CD4-positive, alpha-beta T cell (primary cell): Measurements from ENCODE around the gene C2. TPM values are rescaled to one million over a fixed set of nuclear protein-coding genes. Genes with fewer than 3 reads are reported as not detected.

Experiments
- ATAC-seq: fragments of 200-7000 bp; cut with Tn5 transposase; one replicate; pipeline ENCODE4 v1.10.0; 2022; ENCODE audit warnings: mild to moderate bottlenecking; ENCODE audit not compliant: poor library complexity
- CTCF ChIA-PET: fragments of 350-600 bp; sonication (Branson Sonifier 250); formaldehyde crosslinking; loops from one replicate; lab custom pipeline; 2021; ENCODE audit warnings: antibody characterized with exemption, inconsistent platforms; lab: Charles Lee
- POLR2A ChIA-PET: fragments of 350-600 bp; sonication (Branson Sonifier 250); formaldehyde crosslinking; loops from one replicate; lab custom pipeline; 2021; ENCODE audit warnings: antibody characterized with exemption, inconsistent platforms; lab: Charles Lee
- DNase-seq, 14 experiments: peaks; one replicate each; pipeline ENCODE4 v3.0.0-alpha.2; 2013 to 2020; ENCODE audit warnings: mixed read lengths in 2 of 14
- H3K27ac ChIP-seq, 2 donors: one replicate each; pipeline versions ENCODE4 v1.5.1 to v1.7.0; 2013; ENCODE audit warnings: low read length in 2 of 2, low read depth in 1 of 2, mild to moderate bottlenecking in 1 of 2
- H3K27me3 ChIP-seq, 2 experiments: 1 replicate in 1 of 2; 2 replicates in 1 of 2; pipeline versions ENCODE4 v1.6.1 to v1.7.0; 2013; ENCODE audit warnings: low read length in 2 of 2, control low read depth in 1 of 2, mild to moderate bottlenecking in 1 of 2, moderate library complexity in 1 of 2; ENCODE audit not compliant: insufficient read depth in 2 of 2, control insufficient read depth in 1 of 2
- H3K36me3 ChIP-seq: one replicate; pipeline ENCODE4 v1.6.1; 2013; ENCODE audit warnings: low read length, control low read depth; ENCODE audit not compliant: insufficient read depth
- H3K4me1 ChIP-seq: one replicate; pipeline ENCODE4 v1.6.1; 2013; ENCODE audit warnings: low read length, control low read depth; ENCODE audit not compliant: insufficient read depth
- H3K4me3 ChIP-seq: one replicate; pipeline ENCODE4 v1.5.1; 2013; ENCODE audit warnings: mild to moderate bottlenecking, low read length, moderate library complexity
- H3K9me3 ChIP-seq, 2 experiments: 1 replicate in 1 of 2; 2 replicates in 1 of 2; pipeline versions ENCODE4 v1.6.1 to v1.7.0; 2013; ENCODE audit warnings: low read length in 2 of 2, mild to moderate bottlenecking in 2 of 2, control low read depth in 1 of 2, moderate library complexity in 1 of 2; ENCODE audit not compliant: control insufficient read depth in 1 of 2, insufficient read depth in 1 of 2
- H3K27ac Mint-ChIP-seq: one replicate; pipeline ENCODE4 v1.8.0; 2020; ENCODE audit warnings: mixed read lengths
- H3K27me3 Mint-ChIP-seq: one replicate; pipeline ENCODE4 v1.8.0; 2021; ENCODE audit warnings: mixed read lengths
- H3K36me3 Mint-ChIP-seq: one replicate; pipeline ENCODE4 v1.8.0; 2021; ENCODE audit warnings: low read depth, mixed read lengths
- H3K4me1 Mint-ChIP-seq: one replicate; pipeline ENCODE4 v1.8.0; 2021; ENCODE audit warnings: low read depth, mixed read lengths
- H3K4me3 Mint-ChIP-seq: one replicate; pipeline ENCODE4 v1.8.0; 2020; ENCODE audit warnings: mild to moderate bottlenecking, mixed read lengths
- H3K9me3 Mint-ChIP-seq: one replicate; pipeline ENCODE4 v1.8.0; 2020; ENCODE audit warnings: mixed read lengths
- CTCF ChIP-seq: fragments of 200-600 bp; IDR thresholded peaks from one replicate; pipeline ENCODE4 v1.8.0; 2022; ENCODE audit warnings: antibody characterized with exemption, mild to moderate bottlenecking
- intact Hi-C, 2 experiments: fragments of 100-400 bp; cut with DNase I in 1 of 2; cut with micrococcal nuclease in 1 of 2; formaldehyde crosslinking; loops; one replicate each; pipeline versions ENCODE4 v1.15.1 to v1.9.0; 2023 to 2025; cut with DNase I, micrococcal nuclease
- total RNA-seq, 174 experiments: library from RNA in 2 of 174; stranded (reverse) in 2 of 174; gene quantifications; one replicate each; pipeline ENCODE4 v1.2.3 and lab custom pipeline; 2021 to 2026

C2 gene
- total RNA-seq, 2 experiments from 2014 or later: 1.4 to 2.3 TPM

DNA sequence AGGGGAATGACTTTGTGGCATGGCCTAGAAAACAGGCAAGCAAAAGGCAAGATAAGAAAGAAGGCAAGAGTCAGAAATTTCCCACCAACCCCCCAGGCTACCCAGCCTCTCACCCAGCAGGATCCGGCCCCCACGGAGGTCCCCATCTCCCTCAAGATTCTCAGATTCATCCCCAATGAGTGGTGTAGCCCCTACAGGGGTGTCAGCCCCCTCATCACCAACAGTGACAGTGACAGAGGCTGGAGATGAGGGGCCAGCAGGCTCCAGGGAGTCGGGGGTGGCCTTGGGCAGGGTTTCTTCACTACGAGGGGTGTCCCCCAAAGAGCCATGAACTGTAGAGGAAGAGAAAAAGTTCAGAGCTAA lies 31.0 kb upstream of the C2 start:
- TF ChIP-seq CTCF: no peak
- H3K27ac ChIP-seq: peak overlapping the region; percentile 62 to 77
- ChIA-PET POLR2A (interaction anchor here (2.7 kb wide), 1 partner anchor 33 kb away, joined by 21 read pairs; the partner anchor contains the start of gene NEU1), CTCF (no interaction called here)
- DNase-seq (no peak), ATAC-seq (no peak)
- H3K36me3 ChIP-seq: peaks cover 27% of the 10 kb centered on the region
- H3K4me3 ChIP-seq: peak overlapping the region; percentile 99
- Mint-ChIP-seq H3K27me3 (no peaks in the 10 kb centered on the region), H3K27ac (peak overlapping the region; percentile 83), H3K4me3 (peak overlapping the region; percentile 87), H3K36me3 (peaks cover 58% of the 10 kb centered on the region), H3K4me1 (peaks cover 34% of the 10 kb centered on the region), H3K9me3 (no peaks in the 10 kb centered on the region)
- H3K9me3 ChIP-seq: no peaks in the 10 kb centered on the region
- intact Hi-C loops: loop anchor here (2.0 to 5.0 kb wide), 5 partner anchors 36 to 349 kb away; partner anchors contain the start of genes NELFE (in 2 of the 2), SKIC2 (in 2 of the 2), ATP6V1G2 (in 1 of the 2) and GPSM3 (in 1 of the 2)
- peaks cover 42% of the 10 kb centered on the region for H3K4me1 ChIP-seq
- no peaks in the 10 kb centered on the region for H3K27me3 ChIP-seq

- peak in 4 of 14 experiments; percentile 4 to 40 (median 17) for DNase-seq
- intact Hi-C loops: loop anchor here (2.0 to 5.0 kb wide), 5 partner anchors 36 to 350 kb away; partner anchors contain the start of genes NELFE (in 2 of the 2), SKIC2 (in 2 of the 2), ATP6V1G2 (in 1 of the 2) and GPSM3 (in 1 of the 2)
- H3K4me3 ChIP-seq: peak overlapping the region; percentile 99
Observed at GRCh38 chr6:31896856-31897611, 30.5 kb upstream of the C2 start.

More at GRCh38 chr6:31896856-31897611, 30.5 kb upstream of the C2 start:
- ATAC-seq: no peak
- Mint-ChIP-seq H3K27ac (peak overlapping the region; percentile 98), H3K4me1 (peaks cover 35% of the 10 kb centered on the region), H3K9me3 (no peaks in the 10 kb centered on the region), H3K27me3 (no peaks in the 10 kb centered on the region), H3K36me3 (peaks cover 54% of the 10 kb centered on the region), H3K4me3 (peak overlapping the region; percentile 87)
- H3K36me3 ChIP-seq: peaks cover 24% of the 10 kb centered on the region
- no peaks in the 10 kb centered on the region for H3K9me3 ChIP-seq
- TF ChIP-seq CTCF: no peak
- peaks cover 42% of the 10 kb centered on the region for H3K4me1 ChIP-seq
- H3K27ac ChIP-seq: peak overlapping the region; percentile 62 to 77
- CTCF ChIA-PET: interaction anchor here (0.7 to 1.3 kb wide), 2 partner anchors 55 to 67 kb away, joined by 4 read pairs; no protein-coding TSS in a partner anchor
- POLR2A ChIA-PET: interaction anchor here (0.6 to 2.7 kb wide), 15 partner anchors 32 to 1075 kb away, joined by 3 to 21 read pairs (median 4); partner anchors contain the start of genes ABHD16A, BAG6, DDX39B and DXO
- no peaks in the 10 kb centered on the region for H3K27me3 ChIP-seq
